ENCODE measurements around the gene FRS3.
A peak's percentile ranks its signal among the peaks of the same experiment; 100 is the strongest.

Gene FRS3

DNA sequence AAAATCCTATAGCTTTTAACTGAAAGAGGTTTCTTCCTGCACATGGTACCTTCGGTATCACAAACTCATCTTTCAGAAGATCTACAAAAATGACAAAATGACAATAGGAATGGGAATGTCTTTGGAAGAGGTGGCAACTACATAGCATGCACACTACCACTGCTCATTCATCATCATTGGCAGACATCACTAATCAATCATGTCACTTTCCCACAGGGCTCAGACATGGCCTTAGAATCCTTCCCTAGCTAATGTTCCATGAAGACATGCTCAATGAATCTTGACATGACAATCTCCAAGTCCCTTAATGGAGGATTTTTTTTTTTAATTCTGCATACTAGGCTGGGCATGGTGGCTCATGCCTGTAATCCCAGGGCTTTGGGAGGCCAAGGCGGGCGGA lies 29.3 kb downstream of the FRS3 start:
- TF ChIP-seq, protein P1, sequence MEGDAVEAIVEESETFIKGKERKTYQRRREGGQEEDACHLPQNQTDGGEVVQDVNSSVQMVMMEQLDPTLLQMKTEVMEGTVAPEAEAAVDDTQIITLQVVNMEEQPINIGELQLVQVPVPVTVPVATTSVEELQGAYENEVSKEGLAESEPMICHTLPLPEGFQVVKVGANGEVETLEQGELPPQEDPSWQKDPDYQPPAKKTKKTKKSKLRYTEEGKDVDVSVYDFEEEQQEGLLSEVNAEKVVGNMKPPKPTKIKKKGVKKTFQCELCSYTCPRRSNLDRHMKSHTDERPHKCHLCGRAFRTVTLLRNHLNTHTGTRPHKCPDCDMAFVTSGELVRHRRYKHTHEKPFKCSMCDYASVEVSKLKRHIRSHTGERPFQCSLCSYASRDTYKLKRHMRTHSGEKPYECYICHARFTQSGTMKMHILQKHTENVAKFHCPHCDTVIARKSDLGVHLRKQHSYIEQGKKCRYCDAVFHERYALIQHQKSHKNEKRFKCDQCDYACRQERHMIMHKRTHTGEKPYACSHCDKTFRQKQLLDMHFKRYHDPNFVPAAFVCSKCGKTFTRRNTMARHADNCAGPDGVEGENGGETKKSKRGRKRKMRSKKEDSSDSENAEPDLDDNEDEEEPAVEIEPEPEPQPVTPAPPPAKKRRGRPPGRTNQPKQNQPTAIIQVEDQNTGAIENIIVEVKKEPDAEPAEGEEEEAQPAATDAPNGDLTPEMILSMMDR (IDR thresholded peaks at IDR 0.05; ENCODE audit: insufficient read depth, low read depth, low read length, missing control alignments) = no peak
- DNase-seq (ENCODE audit: low read depth) = no peak
- H3K4me3 ChIP-seq (ENCODE audit: low read length) = no peak overlapping the region

DNA sequence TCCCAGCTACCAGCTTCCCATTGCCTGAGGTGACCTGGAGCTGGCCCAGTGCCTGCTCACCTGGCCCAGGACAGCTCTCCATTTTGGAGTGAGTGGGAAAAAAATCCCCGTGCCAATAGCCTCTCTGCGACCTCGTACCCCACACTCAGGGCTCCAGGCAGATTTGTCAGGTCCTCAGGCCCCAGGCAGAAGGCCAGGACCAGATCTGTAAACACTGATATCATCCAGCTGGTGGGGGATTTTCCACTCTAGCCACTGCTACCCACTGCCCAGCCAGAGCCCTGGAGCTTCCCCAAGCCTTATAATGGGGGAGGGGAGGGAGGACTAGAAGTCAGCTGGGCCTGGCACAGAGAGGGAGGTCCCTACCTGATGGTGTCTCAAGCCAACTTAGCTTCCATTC lies 31.2 kb downstream of the FRS3 start:
- TF ChIP-seq, protein P1 (IDR thresholded peaks at IDR 0.05; ENCODE audit: insufficient read depth, low read depth, low read length, missing control alignments) = no peak
- no peak overlapping the region for H3K4me3 ChIP-seq (ENCODE audit: low read length)
- no peak for DNase-seq (ENCODE audit: low read depth)

DNA sequence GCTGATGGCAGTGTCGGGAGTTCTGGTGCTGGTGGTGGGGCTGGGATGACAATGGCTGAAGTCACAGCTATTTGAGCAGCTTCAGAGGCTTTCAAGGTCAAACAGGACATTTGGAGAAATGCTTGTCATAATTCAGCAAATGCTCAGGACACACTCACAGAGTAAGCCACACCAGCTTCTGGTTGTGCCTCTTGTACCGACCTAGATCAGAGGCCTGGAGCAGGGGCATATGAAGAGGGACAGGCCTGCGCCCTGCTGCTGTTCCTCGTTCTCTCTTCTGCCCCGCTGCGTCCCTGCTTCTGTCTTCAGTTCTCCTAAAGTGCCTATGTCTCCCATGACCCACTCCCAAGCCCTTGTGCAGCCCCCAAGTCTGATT lies 31.6 kb downstream of the FRS3 start:
- H3K4me3 ChIP-seq (ENCODE audit: low read length) = no peak overlapping the region
- TF ChIP-seq, protein P1 (IDR thresholded peaks at IDR 0.05; ENCODE audit: insufficient read depth, low read depth, low read length, missing control alignments) = no peak
- no peak for DNase-seq (ENCODE audit: low read depth)

DNA sequence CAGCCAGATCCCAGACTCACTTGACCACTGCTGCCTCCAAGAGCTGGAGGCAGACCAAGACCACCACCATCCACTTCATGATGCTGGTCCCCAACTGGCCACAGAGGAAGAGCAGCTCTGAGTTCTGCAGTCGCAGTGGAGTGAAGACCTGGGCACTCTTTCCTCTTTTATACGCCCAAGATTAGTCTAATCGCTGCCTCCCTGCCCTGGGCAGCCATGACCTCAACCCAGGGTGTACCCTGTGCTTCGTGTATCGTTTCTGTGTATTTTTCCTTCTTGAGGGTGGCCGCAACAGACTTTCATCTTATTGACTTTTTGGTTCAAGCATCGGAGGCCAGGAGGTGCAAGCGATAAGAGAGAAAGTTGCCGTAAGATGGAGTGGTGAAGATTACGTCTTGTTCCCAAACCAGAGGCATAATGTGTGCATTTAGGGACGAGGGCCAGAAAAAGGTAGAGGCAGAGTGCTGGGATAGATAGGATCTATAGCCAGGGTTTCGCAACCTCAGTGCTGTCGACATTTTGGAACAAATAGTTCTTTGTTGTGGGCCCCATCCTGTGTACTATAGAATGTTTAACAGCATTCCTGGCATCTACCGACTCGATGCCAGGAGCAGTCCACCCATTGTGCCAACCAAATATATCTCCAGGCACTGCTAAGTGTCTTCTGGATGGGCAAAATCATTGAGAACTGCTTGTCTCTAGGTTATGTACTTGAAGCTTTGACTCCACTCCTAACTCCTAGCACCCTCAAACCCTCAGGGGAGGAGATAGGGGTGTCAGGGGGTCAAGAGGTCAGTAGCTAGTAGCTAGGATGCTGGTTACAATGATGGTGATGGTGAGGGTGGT lies 32.2 kb downstream of the FRS3 start, which contains the start of gene PGC:
TSS of gene PGC (minus strand) at position 142 of the 846 bp plus-strand sequence. CDS start at position 79, 63 bp downstream.
- TF ChIP-seq, protein P1 (IDR thresholded peaks at IDR 0.05; ENCODE audit: insufficient read depth, low read depth, low read length, missing control alignments) = no peak
- DNase-seq (ENCODE audit: low read depth) = peak; percentile 14
- no peak within 1 kb of the TSS for H3K4me3 ChIP-seq (ENCODE audit: low read length)

DNA sequence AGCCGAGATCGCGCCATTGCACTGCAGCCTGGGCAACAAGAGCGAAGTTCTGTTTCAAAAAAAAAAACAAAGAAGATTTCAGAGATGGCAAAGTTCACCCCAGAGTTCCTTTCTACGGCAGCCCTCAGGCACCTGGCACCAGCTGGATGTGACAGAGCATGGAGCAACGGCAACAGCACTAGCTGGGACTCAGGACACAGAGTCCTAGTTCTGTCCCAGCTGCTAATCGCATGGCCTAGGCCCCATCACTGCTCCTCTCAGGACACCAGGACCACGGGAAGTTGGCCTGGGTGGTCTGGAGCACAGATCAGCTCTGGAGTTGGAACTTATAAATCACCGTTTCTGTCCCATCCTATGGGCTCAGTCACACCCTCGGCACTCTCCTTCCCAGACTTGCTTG lies 33.6 kb downstream of the FRS3 start:
- TF ChIP-seq, protein P1 (IDR thresholded peaks at IDR 0.05; ENCODE audit: insufficient read depth, low read depth, low read length, missing control alignments) = no peak
- no peak overlapping the region for H3K4me3 ChIP-seq (ENCODE audit: low read length)
- no peak for DNase-seq (ENCODE audit: low read depth)

DNA sequence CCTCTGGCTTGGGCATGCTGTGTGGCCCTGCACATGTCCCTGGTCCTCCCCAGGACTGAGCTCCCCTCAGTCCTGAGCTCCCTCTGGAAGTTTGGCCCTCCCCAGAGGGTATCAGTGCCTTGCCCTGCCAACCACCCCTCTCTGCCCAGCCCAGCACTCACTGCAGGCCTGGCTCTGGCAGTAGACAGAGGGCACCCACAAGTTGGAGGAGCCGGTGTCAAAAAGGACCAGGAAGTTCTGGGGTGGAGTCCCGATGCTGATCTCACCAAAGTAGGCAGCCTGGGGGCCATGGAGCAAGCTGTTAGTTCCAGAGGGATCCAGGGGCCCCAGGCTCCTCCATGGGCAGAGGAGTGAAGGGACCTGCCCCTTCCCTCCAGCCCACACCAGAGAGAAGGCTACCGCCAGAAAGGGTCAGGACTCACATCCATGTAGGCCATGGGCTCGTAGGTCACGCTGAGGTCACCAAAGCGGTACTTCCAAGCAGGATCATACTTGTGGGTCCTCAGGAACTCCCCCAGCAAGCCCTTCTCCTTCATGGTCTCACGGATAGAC lies 35.4 kb downstream of the FRS3 start:
- DNase-seq (ENCODE audit: low read depth) = no peak
- H3K4me3 ChIP-seq (ENCODE audit: low read length) = no peak overlapping the region
- TF ChIP-seq, protein P1 (IDR thresholded peaks at IDR 0.05; ENCODE audit: insufficient read depth, low read depth, low read length, missing control alignments) = no peak

All from epithelial cell of esophagus (primary cell).